IMR-90 (cell line): ENCODE measurements around the gene TMEM163.

Experiments used
- BHLHE40 ChIP-seq: fragments of 150-350 bp; IDR thresholded peaks from 2 replicates; pipeline ENCODE4 v1.6.1; 2016; ENCODE audit warnings: mild to moderate bottlenecking, low read depth, low read length
- CTCF ChIP-seq: conservative IDR thresholded peaks from 2 replicates; pipeline ENCODE4 v1.5.1; 2012; ENCODE audit warnings: mild to moderate bottlenecking, low read depth, low read length, improper control_type of control experiment
- MAFK ChIP-seq: IDR thresholded peaks from 2 replicates; pipeline ENCODE4 v1.6.1; 2012; ENCODE audit warnings: low read depth, low read length, improper control_type of control experiment
- MXI1 ChIP-seq: IDR thresholded peaks from 2 replicates; pipeline ENCODE4 v1.6.1; 2012; ENCODE audit warnings: low read depth, mild to moderate bottlenecking, low read length, moderate library complexity, borderline replicate concordance
- POLR2A ChIP-seq: IDR thresholded peaks from 2 replicates; pipeline ENCODE4 v1.6.1; 2012; ENCODE audit warnings: mild to moderate bottlenecking, low read depth, low read length
- RFX5 ChIP-seq: IDR thresholded peaks from 2 replicates; pipeline ENCODE4 v1.8.0; 2012; ENCODE audit warnings: low read depth, mild to moderate bottlenecking, low read length, moderate library complexity

DNA sequence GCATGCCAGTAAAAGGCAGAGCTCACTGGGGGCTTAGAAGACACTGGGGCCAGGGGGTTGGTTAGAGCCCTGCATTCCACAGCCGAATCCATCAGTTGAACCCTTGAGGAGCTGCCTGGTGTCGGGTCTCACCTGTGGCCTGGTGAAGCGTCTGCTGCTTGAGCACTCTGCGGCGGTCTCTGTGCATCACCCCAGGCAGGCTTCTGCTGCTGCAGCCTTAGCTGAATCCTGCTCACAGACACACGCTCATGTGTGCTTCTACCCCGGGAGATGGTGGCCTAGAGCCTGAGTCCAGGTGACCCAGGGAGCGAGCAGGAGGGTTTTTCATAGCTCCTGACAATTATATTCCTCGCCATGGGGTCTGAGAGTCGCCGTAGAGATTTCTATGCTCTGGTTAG lies 272.8 kb downstream of the TMEM163 start:
- no peak for TF ChIP-seq CTCF
- no peak for TF ChIP-seq MXI1
- TF ChIP-seq POLR2A = no peak
- no peak for TF ChIP-seq RFX5
- TF ChIP-seq MAFK = no peak
- no peak for TF ChIP-seq BHLHE40
